ENCODE measurements around the gene MS4A14.

- TF ChIP-seq POLR2A (IDR thresholded peaks at IDR 0.05; ENCODE audit: low read depth, low read length) (no peak), PAX5 (IDR thresholded peaks at IDR 0.05; ENCODE audit: insufficient read depth, low read length, severe bottlenecking) (no peak)
These were observed 37.1 kb downstream of the MS4A14 start for GRCh38 chr11:60433401-60433800.
